Activated CD4-positive, alpha-beta T cell treated with anti-CD3 and anti-CD28 coated beads for 4 hours (primary cell): ENCODE measurements around the gene KMT2B.
A peak's percentile ranks its signal among the peaks of the same experiment; 100 is the strongest.

Source experiments
- DNase-seq, 2 donors: peaks; one replicate each; pipeline ENCODE4 v3.0.0-alpha.2; 2020

The KMT2B gene

GRCh38 chr19:35729021-35729420 is 11.2 kb downstream of the KMT2B start:
- no peak for DNase-seq

GRCh38 chr19:35729763-35730162 is 12.0 kb downstream of the KMT2B start:
- no peak for DNase-seq

GRCh38 chr19:35730326-35730725 is 12.5 kb downstream of the KMT2B start:
- no peak for DNase-seq

GRCh38 chr19:35731353-35731752 is 13.6 kb downstream of the KMT2B start:
- DNase-seq = no peak

GRCh38 chr19:35731779-35732405 is 14.1 kb downstream of the KMT2B start:
- DNase-seq = no peak

- DNase-seq = no peak
Observed at GRCh38 chr19:35732540-35733179, 14.9 kb downstream of the KMT2B start.

- no peak for DNase-seq
Observed at GRCh38 chr19:35733180-35734125, 15.7 kb downstream of the KMT2B start.

- DNase-seq = no peak
Observed at GRCh38 chr19:35734273-35734672, 16.5 kb downstream of the KMT2B start.

GRCh38 chr19:35734889-35735288 is 17.1 kb downstream of the KMT2B start:
- DNase-seq = no peak

GRCh38 chr19:35736913-35737886 is 19.4 kb downstream of the KMT2B start:
- DNase-seq = no peak

- DNase-seq = no peak
Observed at GRCh38 chr19:35738021-35738886, 20.5 kb downstream of the KMT2B start.

GRCh38 chr19:35738887-35739229 is 21.1 kb downstream of the KMT2B start:
- DNase-seq = no peak

- no peak for DNase-seq
Observed at GRCh38 chr19:35739275-35740107, 21.7 kb downstream of the KMT2B start.

- no peak for DNase-seq
Observed at GRCh38 chr19:35740108-35740422, 22.3 kb downstream of the KMT2B start.

- peak; percentile 93 to 94 for DNase-seq
Observed at GRCh38 chr19:35740423-35741202, 22.8 kb downstream of the KMT2B start.

GRCh38 chr19:35741203-35741515 is 23.4 kb downstream of the KMT2B start:
- no peak for DNase-seq

- DNase-seq = peak; percentile 67 to 76
Observed at GRCh38 chr19:35742121-35742724, 24.4 kb downstream of the KMT2B start, which contains the start of gene IGFLR1. IGFLR1 (minus strand) TSS chr19:35742452; CDS start chr19:35741180, 1,272 bp downstream.

GRCh38 chr19:35743640-35744429 is 26.0 kb downstream of the KMT2B start:
- DNase-seq = no peak
